BJ (cell line): ENCODE measurements around the gene DGUOK. TPM values are rescaled to one million over a fixed set of nuclear protein-coding genes. Genes with fewer than 3 reads are reported as not detected.

Source experiments
- CTCF ChIA-PET: fragments of 350-600 bp; formaldehyde crosslinking; extraction: SDS; loops from one replicate; lab custom pipeline; 2021; ENCODE audit warnings: antibody characterized with exemption, inconsistent platforms; lab: Yijun Ruan, JAX
- POLR2A ChIA-PET: fragments of 300-600 bp; sonication (Branson Sonifier 250); formaldehyde crosslinking; extraction: SDS; loops from one replicate; lab custom pipeline; 2021; ENCODE audit warnings: antibody characterized with exemption; lab: Charles Lee
- DNase-seq: peaks from one replicate; pipeline ENCODE4 v3.0.0-alpha.2; 2011; ENCODE audit warnings: low read depth
- H3K27me3 ChIP-seq: 2 replicates; pipeline ENCODE4 v1.6.0; 2011; ENCODE audit warnings: low read length; ENCODE audit not compliant: control insufficient read depth, insufficient read depth
- H3K36me3 ChIP-seq: 2 replicates; pipeline ENCODE4 v1.5.1; 2011; ENCODE audit warnings: low read length; ENCODE audit not compliant: control insufficient read depth, insufficient read depth
- H3K4me3 ChIP-seq: 2 replicates; pipeline ENCODE4 v1.5.1; 2011; ENCODE audit warnings: low read depth, mild to moderate bottlenecking, control low read depth, low read length
- polyA plus RNA-seq: library from polyadenylated mRNA; depleted of rRNA; stranded (reverse); fragments of >200 nt; gene quantifications from 2 replicates; pipeline ENCODE4 v1.2.3, GENCODE V29; 2011
- TF ChIP-seq, protein P1 (sequence below): IDR thresholded peaks from 2 replicates; pipeline ENCODE4 v1.5.1; 2011; ENCODE audit warnings: low read depth, mild to moderate bottlenecking, control low read depth, inconsistent platforms, low read length, moderate library complexity; ENCODE audit not compliant: insufficient read depth

Gene DGUOK
- polyA plus RNA-seq, 1 experiment, result 79.8 TPM

DNA sequence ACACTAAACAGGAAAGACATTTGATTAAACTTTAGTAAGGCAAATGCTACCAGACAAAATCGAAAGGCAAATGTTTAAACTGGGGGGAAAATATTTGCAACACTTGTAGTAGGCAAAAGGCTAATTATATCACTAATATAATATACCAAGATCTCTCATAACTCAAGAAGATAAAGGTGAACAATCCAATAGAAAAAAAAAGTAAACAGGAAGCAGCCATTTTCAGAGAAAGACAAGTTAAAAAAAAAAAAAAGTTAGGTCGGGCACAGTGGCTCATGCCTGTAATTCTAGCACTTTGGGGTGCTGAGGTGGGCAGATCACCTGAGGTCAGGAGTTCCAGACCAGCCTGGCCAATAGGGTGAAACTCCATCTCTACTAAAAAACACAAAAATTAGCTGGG is 38.3 kb upstream of the DGUOK start:
- no peak for DNase-seq
- Histone ChIP-seq H3K27me3 (peaks cover 10% of the 10 kb centered on the region), H3K4me3 (no peak overlapping the region), H3K36me3 (no peaks in the 10 kb centered on the region)
- ChIA-PET CTCF (no interaction called here), POLR2A (no interaction called here)
- TF ChIP-seq, protein P1, sequence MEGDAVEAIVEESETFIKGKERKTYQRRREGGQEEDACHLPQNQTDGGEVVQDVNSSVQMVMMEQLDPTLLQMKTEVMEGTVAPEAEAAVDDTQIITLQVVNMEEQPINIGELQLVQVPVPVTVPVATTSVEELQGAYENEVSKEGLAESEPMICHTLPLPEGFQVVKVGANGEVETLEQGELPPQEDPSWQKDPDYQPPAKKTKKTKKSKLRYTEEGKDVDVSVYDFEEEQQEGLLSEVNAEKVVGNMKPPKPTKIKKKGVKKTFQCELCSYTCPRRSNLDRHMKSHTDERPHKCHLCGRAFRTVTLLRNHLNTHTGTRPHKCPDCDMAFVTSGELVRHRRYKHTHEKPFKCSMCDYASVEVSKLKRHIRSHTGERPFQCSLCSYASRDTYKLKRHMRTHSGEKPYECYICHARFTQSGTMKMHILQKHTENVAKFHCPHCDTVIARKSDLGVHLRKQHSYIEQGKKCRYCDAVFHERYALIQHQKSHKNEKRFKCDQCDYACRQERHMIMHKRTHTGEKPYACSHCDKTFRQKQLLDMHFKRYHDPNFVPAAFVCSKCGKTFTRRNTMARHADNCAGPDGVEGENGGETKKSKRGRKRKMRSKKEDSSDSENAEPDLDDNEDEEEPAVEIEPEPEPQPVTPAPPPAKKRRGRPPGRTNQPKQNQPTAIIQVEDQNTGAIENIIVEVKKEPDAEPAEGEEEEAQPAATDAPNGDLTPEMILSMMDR, result no peak

DNA sequence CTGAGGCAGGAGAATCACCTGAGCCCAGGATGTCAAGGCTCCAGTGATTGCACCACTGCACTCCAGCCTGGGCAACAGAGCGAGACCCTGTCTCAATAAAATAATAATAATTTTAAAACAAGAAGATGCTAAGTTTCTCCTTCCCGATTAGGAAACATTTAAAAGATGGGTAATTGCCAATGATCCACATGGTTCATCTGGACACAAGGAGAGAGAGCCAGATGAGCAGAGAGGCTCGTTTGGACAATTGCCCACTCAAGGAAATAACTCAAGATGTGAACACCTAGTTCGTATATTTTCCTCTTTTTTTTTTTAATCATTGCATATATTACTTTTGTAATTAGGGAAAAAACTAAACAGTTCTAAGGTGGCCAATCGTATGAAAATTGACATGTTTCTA is 37.5 kb upstream of the DGUOK start:
- DNase-seq, result no peak
- Histone ChIP-seq H3K4me3 (no peak overlapping the region), H3K27me3 (peaks cover 12% of the 10 kb centered on the region), H3K36me3 (no peaks in the 10 kb centered on the region)
- POLR2A ChIA-PET, result no interaction called here
- TF ChIP-seq, protein P1, result no peak
- CTCF ChIA-PET, result no interaction called here

DNA sequence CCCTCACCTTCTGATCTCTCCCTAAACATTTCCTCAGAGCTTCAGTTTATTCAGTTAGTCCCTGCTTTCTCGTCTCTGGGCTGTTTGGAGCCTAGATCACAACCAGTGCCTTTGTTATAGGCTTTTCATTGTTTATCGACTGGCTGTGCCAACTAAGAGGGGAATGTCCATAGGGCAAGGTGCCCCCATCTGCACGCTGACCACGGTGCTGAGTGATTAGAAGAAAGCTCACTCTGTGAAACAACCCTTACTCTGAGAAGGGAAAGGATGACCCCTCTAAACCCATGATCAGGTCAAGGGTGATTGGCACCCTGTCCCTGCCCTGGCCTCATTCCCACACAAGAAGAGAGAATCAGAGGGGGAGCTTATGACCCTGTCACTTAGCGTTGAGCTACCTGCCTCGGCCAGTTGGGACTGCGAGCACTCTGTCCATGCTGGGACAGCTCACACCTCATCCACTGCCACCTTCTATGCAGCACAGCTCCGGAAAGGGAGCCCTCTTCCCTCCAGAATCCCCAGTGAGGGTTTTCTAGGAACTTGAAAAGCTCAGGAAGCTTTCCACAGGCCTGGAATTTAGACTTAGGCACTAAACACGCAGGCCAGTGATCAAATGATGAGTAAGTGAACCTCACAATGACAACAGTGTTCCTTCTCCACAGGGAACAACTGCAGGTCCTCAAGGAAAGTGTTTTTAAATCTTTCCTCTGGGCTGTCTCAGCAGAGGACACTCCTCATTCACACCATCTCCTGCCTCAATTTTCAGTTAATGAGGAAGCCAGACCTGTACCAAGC is 36.2 kb upstream of the DGUOK start:
- DNase-seq, result no peak
- CTCF ChIA-PET, result interaction anchor here (0.8 to 1.3 kb wide), 2 partner anchors 8 to 17 kb away, joined by 3 to 6 read pairs; no protein-coding TSS in a partner anchor

DNA sequence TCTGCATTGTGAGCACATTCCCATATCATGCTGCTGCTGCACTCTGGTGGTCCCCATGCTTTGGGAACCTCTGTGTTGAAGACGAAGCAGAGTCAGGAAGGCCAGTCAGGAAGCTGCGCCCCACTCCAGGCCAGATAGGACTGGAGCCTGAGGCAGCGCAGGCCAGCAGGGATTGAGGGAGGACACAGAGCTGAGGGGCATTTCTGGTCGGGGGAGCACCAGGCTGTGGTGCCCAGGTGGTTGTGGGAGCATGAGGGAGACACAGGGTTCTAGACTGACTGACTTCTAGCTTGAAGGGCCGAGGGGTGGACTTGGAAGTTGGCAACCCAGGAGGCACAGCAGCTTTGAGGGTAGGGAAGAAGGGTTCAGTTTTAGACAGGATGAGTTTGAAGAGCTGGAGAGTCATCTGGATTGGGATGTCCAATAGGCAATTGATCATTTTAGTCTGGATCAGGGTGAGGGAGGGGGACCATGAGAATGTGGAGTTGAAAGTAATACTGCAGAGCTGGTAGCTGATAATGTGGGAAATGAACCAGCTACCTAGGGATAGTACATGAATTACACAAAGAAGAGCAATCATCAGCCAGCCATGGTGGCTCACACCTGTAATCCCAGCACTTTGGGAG is 35.3 kb upstream of the DGUOK start:
- ChIA-PET CTCF (interaction anchor here (1.3 kb wide), 1 partner anchor 18 kb away, joined by 6 read pairs; no protein-coding TSS in a partner anchor), POLR2A (no interaction called here)
- peaks cover 14% of the 10 kb centered on the region for H3K27me3 ChIP-seq

More for the DNA sequence above, 36.2 kb upstream of the DGUOK start:
- POLR2A ChIA-PET, result no interaction called here
- Histone ChIP-seq H3K27me3 (peaks cover 14% of the 10 kb centered on the region), H3K36me3 (no peaks in the 10 kb centered on the region), H3K4me3 (no peak overlapping the region)
- TF ChIP-seq, protein P1, result no peak

More for the DNA sequence above, 35.3 kb upstream of the DGUOK start:
- Histone ChIP-seq H3K36me3 (no peaks in the 10 kb centered on the region), H3K4me3 (no peak overlapping the region)
- no peak for DNase-seq
- TF ChIP-seq, protein P1, result no peak
